K562 (cell line): ENCODE measurements around the gene SHBG. TPM values are rescaled to one million over a fixed set of nuclear protein-coding genes. Genes with fewer than 3 reads are reported as not detected.

ENCODE experiments used
- BACH1 ChIP-seq: fragments of 200-800 bp; sonication (Bioruptor generic); IDR thresholded peaks from 2 replicates; pipeline ENCODE4 v1.6.1; 2016; ENCODE audit warnings: missing genetic modification characterization, missing compliant biosample characterization
- CCAR2 ChIP-seq: fragments of 200-400 bp; formaldehyde crosslinking; IDR thresholded peaks from 2 replicates; pipeline ENCODE4 v1.6.1; 2017; ENCODE audit warnings: mild to moderate bottlenecking, low read depth, low read length
- ESRRA ChIP-seq: fragments of 450-650 bp; IDR thresholded peaks from 2 replicates; pipeline ENCODE4 v1.6.1; 2014; ENCODE audit warnings: low read depth, mild to moderate bottlenecking, moderate library complexity, borderline replicate concordance
- KDM4B ChIP-seq, 2 experiments: fragments of 450-650 bp in 1 of 2; sonication (generic) in 1 of 2; IDR thresholded peaks; 2 replicates each; pipeline ENCODE4 v1.6.1; 2016 to 2017; ENCODE audit warnings: borderline replicate concordance in 2 of 2, antibody characterized with exemption in 1 of 2, low read depth in 1 of 2, mild to moderate bottlenecking in 1 of 2
- NFATC3 ChIP-seq: fragments of 450-650 bp; IDR thresholded peaks from 2 replicates; pipeline ENCODE4 v1.6.1; 2017; ENCODE audit warnings: mild to moderate bottlenecking
- RBBP5 ChIP-seq: fragments of 200-600 bp; sonication (generic); IDR thresholded peaks from 2 replicates; pipeline ENCODE4 v1.6.1; 2012; ENCODE audit warnings: borderline replicate concordance, mild to moderate bottlenecking, low read length, control low read depth, inconsistent platforms; ENCODE audit not compliant: insufficient read depth, poor library complexity, severe bottlenecking
- RBM25 ChIP-seq: fragments of 200-400 bp; formaldehyde crosslinking; IDR thresholded peaks from 2 replicates; pipeline ENCODE4 v1.6.1; 2018; ENCODE audit warnings: low read length, low read depth, moderate library complexity; ENCODE audit not compliant: severe bottlenecking
- RREB1 ChIP-seq: fragments of 250-450 bp; sonication (Bioruptor Pico); IDR thresholded peaks from 2 replicates; pipeline ENCODE4 v1.4.0; 2020
- SMAD3 ChIP-seq: fragments of 450-650 bp; formaldehyde crosslinking; conservative IDR thresholded peaks from 2 replicates; pipeline ENCODE4 v1.4.0; 2020; ENCODE audit warnings: mild to moderate bottlenecking
- SMARCB1 ChIP-seq: IDR thresholded peaks from 2 replicates; pipeline ENCODE4 v1.6.1; 2011; ENCODE audit warnings: improper control_type of control experiment, low read depth; ENCODE audit not compliant: insufficient read length
- TAF1 ChIP-seq: IDR thresholded peaks from 2 replicates; pipeline ENCODE4 v1.6.1; 2011; ENCODE audit warnings: mild to moderate bottlenecking, low read length, moderate library complexity; ENCODE audit not compliant: insufficient read depth, control insufficient read depth, severe bottlenecking; ENCODE audit errors: extremely low read depth
- TCF7L2 ChIP-seq: fragments of 150-350 bp; IDR thresholded peaks from 2 replicates; pipeline ENCODE4 v1.6.1; 2016; ENCODE audit warnings: low read depth, mild to moderate bottlenecking, low read length, moderate library complexity
- THAP12 ChIP-seq: fragments of 250-450 bp; sonication (Bioruptor Pico); IDR thresholded peaks from 2 replicates; pipeline ENCODE4 v1.9.0; 2021; ENCODE audit warnings: mild to moderate bottlenecking, inconsistent platforms
- WHSC1 ChIP-seq: IDR thresholded peaks from one replicate; pipeline ENCODE4 v1.6.1; 2012; ENCODE audit warnings: low read length, control low read depth, inconsistent platforms
- ZNF282 ChIP-seq: sonication (generic); formaldehyde crosslinking; IDR thresholded peaks from 2 replicates; pipeline ENCODE4 v1.8.1; 2023; ENCODE audit warnings: missing genetic modification reagents
- ZNF311 ChIP-seq: fragments of 250-450 bp; sonication (Bioruptor Pico); IDR thresholded peaks from 2 replicates; pipeline ENCODE4 v1.4.0; 2020; ENCODE audit warnings: mild to moderate bottlenecking, moderate library complexity
- ZNF655 ChIP-seq: fragments of 250-450 bp; sonication (Bioruptor Pico); IDR thresholded peaks from 2 replicates; pipeline ENCODE4 v1.5.0; 2021
- ZNF75A ChIP-seq: fragments of 450-650 bp; formaldehyde crosslinking; IDR thresholded peaks from 2 replicates; pipeline ENCODE4 v1.4.0; 2020; ENCODE audit warnings: mild to moderate bottlenecking
- polyA plus RNA-seq, 8 experiments: library from polyadenylated mRNA; depleted of rRNA in 4 of 8; stranded (reverse) in 5 of 8; unstranded in 3 of 8; fragments of >200 nt; fragmentation: Nextera tagmentation in 2 of 8; fragmentation: Illumina TruSeq in 1 of 8; extraction: Ambion mirVana in 2 of 8; extraction: Trizol in 1 of 8; gene quantifications; 2 replicates each; pipeline versions ENCODE4 v1.2.1 to v1.2.3, GENCODE V29; 2011 to 2014; ENCODE audit warnings: inconsistent platforms in 1 of 8, missing spikeins in 1 of 8
- total RNA-seq, 7 experiments: library from RNA; depleted of rRNA in 6 of 7; stranded (reverse); fragments of >200 nt in 6 of 7; fragmentation: Illumina TruSeq in 2 of 7; extraction: Trizol in 2 of 7; gene quantifications; 2 replicates each; pipeline versions ENCODE4 v1.2.1 to v1.2.3, GENCODE V29; 2011 to 2021; ENCODE audit warnings: low replicate concordance in 1 of 7

The SHBG gene
- total and polyA plus RNA-seq, 9 of the 15 experiments (the other 6 are each of a cell fraction or from before 2014, with no cell fraction given): not detected

- TF ChIP-seq TCF7L2: peak; percentile 52; the same call in 1 of the 2 replicates
- TF ChIP-seq RREB1 (CRISPR knock-in tag): no peak
- peak in 1 of 2 experiments; percentile 58; a peak in 1 of 4 replicates for TF ChIP-seq KDM4B (IDR thresholded peaks at IDR 0.05; ENCODE audit: borderline replicate concordance in 2 of 2, low read depth in 1 of 2)
- TF ChIP-seq ZNF75A (CRISPR knock-in tag): no peak
- TF ChIP-seq NFATC3: no peak
- no peak for TF ChIP-seq ZNF655 (CRISPR knock-in tag)
- no peak for TF ChIP-seq THAP12 (CRISPR knock-in tag)
- no peak for TF ChIP-seq SMARCB1
- TF ChIP-seq BACH1: peak; percentile 71; the same call in 1 of the 2 replicates
- TF ChIP-seq RBBP5: peak; percentile 22
- peak; percentile 64; the same call in 1 of the 2 replicates for TF ChIP-seq ZNF311 (CRISPR knock-in tag)
- TF ChIP-seq ESRRA: no peak; the same call in 1 of the 2 replicates
- TF ChIP-seq TAF1: peak; percentile 95
- no peak for TF ChIP-seq WHSC1
- TF ChIP-seq CCAR2: no peak
- TF ChIP-seq RBM25: no peak
- 0 out of 2 replicates have a peak, but pooled peaks have one; percentile 11 for TF ChIP-seq ZNF282 (CRISPR knock-in tag)
- 0 out of 2 replicates have a peak, but pooled peaks have one; percentile 12 for TF ChIP-seq SMAD3 (CRISPR knock-in tag)
These were observed 46.5 kb upstream of the SHBG start, which contains the start of gene MPDU1 (continued) for GRCh38 chr17:7583253-7584109.
